A172 (cell line): ENCODE data around the gene TRMT44. TPM values are rescaled to one million over a fixed set of nuclear protein-coding genes. Genes with fewer than 3 reads are reported as not detected.
"Not testable (repeated sequence)": the region's sequence is repeated elsewhere in the genome, so short reads cannot be mapped to it uniquely, and the experiment has no call there.

Source experiments
- DNase-seq: peaks from one replicate; pipeline ENCODE4 v3.0.0-alpha.2; 2015; ENCODE audit warnings: low spot score
- total RNA-seq: library from RNA; depleted of rRNA; stranded (reverse); fragments of >200 nt; shearing (Covaris generic); gene quantifications from 2 replicates; pipeline ENCODE4 v1.2.3, GENCODE V29; 2014; rRNA removed

The TRMT44 gene
- total RNA-seq, 1 experiment from 2014 or later, result 8.4 TPM

DNA sequence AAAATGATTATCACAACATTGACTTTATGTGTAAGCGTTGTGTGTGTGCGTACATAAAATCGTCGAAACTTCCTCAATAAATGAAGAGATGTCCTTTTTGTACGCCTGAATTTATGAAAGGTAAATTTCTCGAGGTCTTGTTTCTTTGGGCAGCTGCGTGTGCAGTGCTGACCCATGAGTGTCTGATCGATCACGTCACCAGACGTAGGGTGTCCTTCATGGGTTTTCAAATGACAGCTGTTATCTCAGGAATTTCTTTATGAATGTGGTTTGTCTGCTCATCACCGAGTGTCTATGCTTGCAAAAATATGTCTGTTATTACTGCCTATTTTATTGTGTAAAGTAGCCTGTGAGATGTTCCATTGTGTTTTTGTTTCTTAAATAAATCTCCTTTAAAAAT lies 71.9 kb downstream of the TRMT44 start:
- DNase-seq, result no peak

DNA sequence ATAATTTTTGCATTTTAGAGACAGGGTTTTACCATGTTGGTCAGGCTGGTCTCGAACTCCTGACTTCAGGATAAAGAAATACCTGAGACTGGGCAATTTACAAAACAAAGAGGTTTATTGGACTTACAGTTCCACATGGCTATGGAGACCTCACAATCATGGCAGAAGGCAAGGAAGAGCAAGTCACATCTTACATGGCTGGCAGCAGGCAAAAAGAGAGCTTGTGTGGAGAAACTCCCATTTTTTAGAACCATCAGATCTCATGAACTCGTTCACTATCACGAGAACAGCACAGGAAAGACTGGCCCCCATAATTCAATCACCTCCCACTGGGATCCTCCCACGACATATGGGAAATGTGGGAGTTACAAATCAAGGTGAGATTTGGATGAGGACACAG lies 72.5 kb downstream of the TRMT44 start:
- DNase-seq, result not testable (repeated sequence)

DNA sequence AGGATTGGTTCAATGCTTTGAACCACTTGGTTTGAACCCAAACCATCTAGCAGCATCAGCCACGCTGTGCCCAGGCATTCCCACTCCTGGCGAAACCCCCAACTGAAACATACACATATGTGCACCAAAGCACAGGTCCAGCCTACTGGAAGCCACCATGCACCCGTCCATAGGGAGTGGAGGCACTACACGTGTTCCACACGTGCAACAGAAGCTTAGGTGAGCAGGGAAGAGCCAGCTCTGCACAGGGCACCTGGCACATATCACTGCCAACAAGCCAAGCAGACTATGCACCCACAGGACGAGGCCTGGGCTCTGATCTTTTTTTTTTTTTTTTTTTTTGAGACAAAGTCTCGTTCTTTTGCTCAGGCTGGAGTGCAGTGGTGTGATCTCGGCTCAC lies 73.4 kb downstream of the TRMT44 start:
- no peak for DNase-seq

DNA sequence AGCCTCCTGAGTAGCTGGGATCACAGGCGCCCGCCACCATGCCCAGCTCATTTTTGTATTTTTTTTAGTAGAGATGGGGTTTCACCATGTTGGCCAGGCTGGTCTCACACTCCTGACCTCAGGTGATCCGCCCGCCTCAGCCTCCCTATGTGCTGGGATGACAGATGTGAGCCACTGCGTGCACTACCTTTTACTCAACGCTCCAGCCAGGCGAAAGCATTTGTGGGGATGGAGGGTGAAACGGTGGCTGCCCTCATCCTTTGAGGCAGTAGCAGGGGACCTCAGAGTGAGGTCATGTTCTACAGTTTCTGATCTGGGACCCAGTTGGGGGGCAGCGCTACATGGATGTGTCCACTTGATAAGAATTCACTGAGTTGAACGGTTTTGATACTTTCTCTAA lies 73.8 kb downstream of the TRMT44 start:
- DNase-seq, result no peak

DNA sequence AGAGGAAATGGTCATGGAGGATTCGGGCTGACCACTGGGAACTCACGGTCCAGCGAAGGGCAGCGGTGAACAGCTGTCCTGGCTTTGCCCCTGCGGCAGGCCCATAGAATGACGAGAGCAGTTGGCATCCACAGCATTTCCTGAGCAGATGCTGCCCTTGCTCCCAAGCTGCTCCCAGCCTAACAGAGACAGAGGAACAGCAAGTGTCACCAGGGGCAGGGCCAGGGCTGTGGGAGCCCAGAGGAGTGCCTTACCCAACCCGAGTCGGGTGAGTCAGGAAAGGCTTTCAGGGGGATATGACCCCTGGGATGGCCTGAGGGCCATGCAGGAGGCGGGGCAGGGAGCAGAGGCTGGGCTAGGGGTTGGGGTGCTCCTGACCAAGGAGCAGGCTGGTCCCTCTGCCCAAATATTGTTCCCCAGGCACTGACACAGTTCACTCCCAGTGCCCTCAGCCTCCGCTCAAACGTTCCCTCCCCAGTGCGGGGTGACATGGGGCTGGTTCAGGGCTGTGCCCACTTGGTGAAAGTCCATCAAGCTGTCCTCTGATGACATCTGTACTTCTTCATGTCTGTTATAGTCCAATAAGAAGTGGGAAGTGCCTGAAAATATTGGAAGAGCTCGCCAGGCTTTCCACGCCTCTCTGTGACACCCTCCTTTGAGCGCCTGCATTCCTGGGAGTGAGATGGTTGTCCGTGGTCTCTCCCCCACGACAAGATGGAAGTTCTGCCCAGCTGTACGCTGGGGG lies 74.9 kb downstream of the TRMT44 start:
- peak; percentile 91 for DNase-seq

DNA sequence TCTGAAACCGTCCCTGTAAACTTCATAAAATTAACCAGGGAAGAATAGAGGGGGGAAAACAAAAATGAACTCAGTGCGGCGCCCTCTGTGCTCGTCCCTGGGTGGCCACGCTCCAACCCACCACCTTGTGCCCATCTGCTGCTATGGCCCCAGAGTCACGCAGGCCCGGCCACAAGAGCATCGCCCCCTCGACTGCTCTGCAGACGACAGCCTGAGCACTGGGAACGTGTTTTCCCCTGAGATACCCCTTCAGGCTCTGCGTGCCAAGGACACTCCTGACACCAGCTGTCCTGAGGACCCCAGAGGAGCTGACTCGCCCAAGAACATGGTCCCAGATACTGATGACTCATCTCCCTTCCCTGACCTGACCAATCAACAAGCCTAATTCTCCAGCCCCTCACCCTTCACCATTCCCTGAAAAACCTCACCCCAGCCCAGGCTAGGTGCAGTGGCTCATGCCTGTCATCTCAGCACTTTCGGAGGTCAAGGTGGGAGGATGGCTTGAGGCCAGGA lies 75.5 kb downstream of the TRMT44 start:
- peak; percentile 30 for DNase-seq

DNA sequence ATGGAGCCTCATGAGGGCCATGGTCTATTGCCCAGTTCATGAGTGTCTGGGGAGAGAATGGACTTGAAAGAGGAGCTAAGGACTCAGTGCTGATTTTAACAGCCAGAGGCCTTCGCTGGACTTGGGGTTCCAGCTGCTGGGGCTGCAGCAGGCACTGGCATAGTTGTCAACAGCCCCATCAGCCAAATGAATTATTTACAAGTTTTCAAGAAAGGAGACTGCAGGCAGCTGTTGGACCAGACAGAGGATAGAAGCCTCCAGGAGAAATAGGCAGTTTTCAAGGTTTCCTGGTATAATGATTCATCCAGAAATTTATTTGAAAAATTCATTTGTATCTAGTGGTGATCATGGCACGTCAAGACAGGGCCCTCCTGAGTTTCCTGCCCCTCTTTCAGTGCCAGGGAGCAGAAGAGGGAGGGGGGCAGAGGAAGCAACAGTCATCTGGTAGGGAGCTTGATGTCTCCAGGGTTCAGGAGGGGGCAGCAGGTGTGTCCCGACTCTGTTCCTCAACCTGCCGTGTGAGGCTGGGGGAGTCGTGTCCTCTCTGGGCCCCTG lies 76.5 kb downstream of the TRMT44 start:
- peak; percentile 23 for DNase-seq

DNA sequence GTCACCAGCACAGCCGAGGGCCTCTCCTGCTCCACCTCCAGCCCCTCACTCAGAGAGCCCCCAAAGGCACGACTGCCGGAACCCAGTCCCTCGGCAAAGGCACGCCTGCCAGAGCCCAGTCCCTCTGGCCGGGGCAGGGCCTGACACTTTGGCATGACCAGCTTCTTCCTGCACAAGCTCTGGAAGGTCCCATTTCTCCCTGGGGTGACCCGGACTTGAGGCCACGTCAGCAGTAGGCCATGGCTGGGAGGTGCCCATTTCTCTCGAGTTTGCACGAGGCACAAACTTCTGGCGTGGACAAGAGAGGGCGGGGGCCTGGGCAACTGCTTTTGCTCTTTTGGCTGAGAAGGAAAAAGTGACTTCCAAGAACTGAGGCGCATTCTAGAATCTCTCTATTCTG lies 77.4 kb downstream of the TRMT44 start:
- DNase-seq, result no peak

DNA sequence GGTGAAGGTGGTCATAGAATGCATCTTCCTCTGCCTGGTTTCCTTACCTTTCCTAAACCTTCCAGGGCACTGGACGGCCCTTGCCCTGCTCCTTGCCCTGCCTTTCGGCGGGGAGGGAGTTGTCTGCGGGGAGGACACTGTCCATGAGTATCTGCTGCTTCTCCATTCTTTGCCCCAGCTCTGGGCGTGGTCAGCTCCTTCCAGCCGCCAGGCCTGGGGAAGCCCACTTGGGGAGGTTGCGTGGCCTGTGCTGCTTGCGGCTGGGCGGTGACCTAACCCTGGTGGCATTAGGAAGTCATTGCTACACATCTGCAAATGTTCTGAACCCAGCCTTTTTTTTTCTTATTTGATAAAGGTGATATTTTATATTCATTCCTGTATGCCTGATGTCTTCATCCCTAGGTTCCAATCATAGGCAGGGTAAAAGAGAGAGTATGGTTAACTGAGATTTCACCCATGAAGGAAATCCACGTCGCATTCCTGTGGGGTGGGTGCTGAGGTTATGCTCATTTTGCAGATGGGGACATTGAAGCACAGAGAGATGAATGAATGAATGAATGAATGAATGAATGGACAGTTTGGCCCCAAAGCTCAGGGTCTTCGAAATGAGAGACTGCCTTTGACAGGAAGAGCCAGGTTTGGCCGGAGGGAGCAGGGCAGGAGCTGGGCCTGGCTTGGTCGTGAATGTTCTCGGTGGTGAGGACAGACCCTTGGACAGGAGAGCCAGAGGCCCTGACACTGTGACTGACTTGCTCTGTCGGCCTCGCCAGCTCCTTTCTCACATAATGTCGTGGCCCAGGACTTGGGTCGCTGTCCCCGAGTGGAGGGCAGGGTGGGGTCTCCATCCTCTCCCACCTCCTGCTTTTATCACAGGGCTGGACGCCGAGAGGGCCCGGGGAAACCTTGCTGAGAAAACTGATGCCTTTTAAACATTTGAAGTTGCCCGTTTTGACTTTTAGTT lies 81.9 kb downstream of the TRMT44 start:
- no peak for DNase-seq

DNA sequence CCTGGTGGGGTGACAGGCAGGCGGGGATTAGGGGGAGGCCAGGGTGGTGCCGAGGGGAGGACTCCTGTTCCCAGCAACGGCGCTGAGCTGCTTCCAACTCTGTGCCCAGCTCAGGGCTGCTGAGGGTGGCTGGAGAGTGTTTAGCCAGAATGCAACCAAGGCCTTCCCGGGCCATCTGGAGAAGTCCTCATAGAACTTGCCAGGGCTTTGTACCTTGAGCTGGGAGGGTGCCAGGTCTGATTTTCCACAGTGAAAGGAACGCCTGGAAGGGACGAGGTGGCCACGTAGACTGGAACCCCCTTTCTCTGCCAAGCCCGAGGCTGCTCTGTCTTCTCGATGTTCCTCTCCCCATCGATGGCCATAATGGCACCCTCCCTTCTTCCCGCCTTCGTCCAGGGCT lies 82.6 kb downstream of the TRMT44 start:
- DNase-seq, result no peak

DNA sequence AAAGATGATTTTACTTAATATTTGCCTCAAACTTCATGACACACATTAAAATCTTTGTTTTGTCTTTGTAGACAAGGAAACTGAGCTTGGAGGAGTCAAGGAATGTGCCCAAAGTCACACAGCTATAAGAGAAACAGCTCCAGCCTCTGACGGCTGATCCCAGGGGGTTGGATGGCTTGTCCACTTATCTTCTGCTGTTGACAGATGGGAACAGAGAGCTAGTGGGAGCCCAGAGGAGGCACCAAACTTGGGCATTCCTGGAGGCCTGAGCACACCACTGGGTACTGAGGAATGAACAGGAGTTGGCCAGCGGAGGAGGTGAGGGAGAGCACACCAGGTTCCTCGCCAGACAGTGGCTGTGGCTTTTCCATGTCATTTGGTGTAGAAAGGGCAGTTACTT lies 83.2 kb downstream of the TRMT44 start:
- no peak for DNase-seq

DNA sequence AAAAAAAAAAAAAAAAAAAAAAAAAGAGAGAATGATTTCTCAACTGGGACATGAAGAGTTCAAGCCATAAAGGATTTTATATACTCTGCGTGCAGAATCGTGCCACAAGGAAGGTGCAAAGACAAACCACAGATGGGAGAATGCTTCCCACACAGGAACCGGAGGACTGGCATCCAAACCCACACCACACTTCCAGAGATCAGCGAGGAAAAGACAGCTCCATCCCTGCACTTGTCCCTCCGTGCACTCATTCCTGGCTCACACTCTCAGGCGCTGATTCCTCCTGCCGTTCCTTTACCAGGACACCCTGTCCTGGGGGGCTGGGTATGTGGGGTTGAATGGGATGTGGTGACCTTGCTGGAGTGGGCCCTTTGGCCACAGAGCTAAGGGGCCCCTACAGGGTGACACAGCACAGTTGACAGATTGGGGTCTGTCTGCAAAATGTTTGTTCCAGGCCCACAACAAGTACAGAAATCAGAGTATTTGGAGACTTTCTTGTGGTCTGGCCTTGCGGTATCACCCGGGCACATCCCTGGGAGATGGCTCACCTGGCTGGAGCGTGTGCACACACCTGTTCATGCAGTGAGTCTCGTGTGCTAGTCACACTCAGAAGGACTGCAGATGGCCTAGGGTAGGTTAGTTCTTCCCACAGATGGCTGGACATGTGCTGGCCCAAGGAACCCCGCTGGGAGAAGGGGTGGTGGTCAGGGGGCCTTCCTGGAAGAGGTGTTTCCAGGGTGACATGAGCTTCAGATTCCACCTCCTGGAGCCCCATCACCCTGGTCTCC lies 84.2 kb downstream of the TRMT44 start:
- no peak for DNase-seq

DNA sequence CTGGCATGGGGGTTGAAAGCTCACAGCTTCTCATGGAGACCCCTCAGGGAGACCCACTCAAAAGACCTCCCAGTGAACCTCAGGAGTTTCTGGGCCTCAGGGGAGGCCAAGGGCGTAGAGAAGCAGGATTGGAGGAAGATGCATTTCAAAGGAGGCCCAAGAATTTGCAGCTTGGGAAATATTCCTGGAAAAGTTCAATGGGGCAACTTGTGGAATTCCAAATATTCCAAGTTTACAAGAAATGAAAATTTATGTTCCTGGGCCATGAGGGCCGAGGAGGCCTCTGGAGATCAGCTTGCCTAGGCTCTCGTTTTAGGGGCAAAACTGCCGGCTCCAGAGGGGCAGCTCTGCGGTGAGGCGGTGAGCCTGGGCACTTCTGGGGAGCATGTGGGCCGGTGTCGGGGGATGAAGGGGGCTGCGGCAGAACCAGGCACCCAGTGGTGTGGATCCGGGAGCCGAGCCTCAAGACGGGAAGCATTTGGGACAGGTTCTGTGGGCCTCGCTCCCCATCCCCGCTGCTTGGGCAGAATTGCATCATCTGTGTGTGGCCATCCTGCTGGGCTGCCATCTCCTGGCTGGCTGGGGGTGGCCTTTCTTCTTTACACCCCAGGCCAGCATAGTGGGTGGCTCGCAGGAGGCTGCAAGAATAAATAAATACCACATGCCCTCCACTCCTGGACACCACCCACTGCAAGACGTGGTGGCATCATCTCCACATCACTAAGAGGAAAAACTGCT lies 85.0 kb downstream of the TRMT44 start:
- DNase-seq, result peak; percentile 75

Other genes starting within 250 kb of the TRMT44 start
- gene SH3TC1, start 241.5 kb upstream of the TRMT44 start, total RNA-seq, result 7.2 and 10.0 TPM in 2 replicates
- not detected in 2 replicates for gene HTRA3, start 171.0 kb upstream of the TRMT44 start, total RNA-seq
- gene ACOX3, start 54 bp upstream of the TRMT44 start, total RNA-seq, result 21.9 and 26.5 TPM in 2 replicates
- 0.12 and 0.59 TPM in 2 replicates for gene GPR78, start 139.6 kb downstream of the TRMT44 start, total RNA-seq
- gene CPZ, start 152.0 kb downstream of the TRMT44 start, total RNA-seq, result 3.1 TPM in 2 replicates